Fibroblast of the aortic adventitia (primary cell): ENCODE results near the gene SLIT3. TPM values are rescaled to one million over a fixed set of nuclear protein-coding genes. Genes with fewer than 3 reads are reported as not detected.

Source experiments
- DNase-seq: peaks from one replicate; pipeline ENCODE4 v3.0.0-alpha.2; 2010; ENCODE audit warnings: low read depth
- H3K4me3 ChIP-seq: 2 replicates; pipeline ENCODE4 v1.5.1; 2011; ENCODE audit warnings: low read depth, mild to moderate bottlenecking, control low read depth, low read length, moderate library complexity
- total RNA-seq: library from RNA; depleted of rRNA; stranded (reverse); fragments of >200 nt; gene quantifications from 2 replicates; pipeline ENCODE4 v1.2.3, GENCODE V29; 2012; ENCODE audit warnings: low replicate concordance
- TF ChIP-seq, protein P1 (sequence below): IDR thresholded peaks from 2 replicates; pipeline ENCODE4 v1.5.1; 2011; ENCODE audit warnings: mild to moderate bottlenecking, low read length, control low read depth, inconsistent platforms; ENCODE audit not compliant: insufficient read depth

The SLIT3 gene
- total RNA-seq, 1 donor, result 65.3 TPM

DNA sequence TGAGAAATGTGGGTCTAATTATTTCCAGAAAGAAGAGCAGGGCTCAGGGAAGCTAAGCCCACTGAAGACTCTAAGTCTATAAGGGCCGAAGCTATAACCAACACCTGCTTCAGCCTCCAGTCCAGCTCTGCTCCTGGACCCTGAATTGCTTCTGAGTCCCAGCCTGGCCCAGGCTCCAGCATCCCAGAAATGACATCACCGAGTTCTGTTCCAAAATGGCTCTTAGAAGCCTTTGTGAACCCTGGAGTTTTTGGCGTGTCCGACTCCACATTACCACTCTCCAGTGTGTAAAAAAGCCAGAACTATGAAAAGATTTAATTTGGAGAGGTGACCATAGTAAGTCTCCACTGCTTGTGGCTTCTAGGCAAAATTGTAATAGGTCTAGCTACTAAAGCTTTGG lies 289.9 kb downstream of the SLIT3 start:
- TF ChIP-seq, protein P1, sequence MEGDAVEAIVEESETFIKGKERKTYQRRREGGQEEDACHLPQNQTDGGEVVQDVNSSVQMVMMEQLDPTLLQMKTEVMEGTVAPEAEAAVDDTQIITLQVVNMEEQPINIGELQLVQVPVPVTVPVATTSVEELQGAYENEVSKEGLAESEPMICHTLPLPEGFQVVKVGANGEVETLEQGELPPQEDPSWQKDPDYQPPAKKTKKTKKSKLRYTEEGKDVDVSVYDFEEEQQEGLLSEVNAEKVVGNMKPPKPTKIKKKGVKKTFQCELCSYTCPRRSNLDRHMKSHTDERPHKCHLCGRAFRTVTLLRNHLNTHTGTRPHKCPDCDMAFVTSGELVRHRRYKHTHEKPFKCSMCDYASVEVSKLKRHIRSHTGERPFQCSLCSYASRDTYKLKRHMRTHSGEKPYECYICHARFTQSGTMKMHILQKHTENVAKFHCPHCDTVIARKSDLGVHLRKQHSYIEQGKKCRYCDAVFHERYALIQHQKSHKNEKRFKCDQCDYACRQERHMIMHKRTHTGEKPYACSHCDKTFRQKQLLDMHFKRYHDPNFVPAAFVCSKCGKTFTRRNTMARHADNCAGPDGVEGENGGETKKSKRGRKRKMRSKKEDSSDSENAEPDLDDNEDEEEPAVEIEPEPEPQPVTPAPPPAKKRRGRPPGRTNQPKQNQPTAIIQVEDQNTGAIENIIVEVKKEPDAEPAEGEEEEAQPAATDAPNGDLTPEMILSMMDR, result no peak

DNA sequence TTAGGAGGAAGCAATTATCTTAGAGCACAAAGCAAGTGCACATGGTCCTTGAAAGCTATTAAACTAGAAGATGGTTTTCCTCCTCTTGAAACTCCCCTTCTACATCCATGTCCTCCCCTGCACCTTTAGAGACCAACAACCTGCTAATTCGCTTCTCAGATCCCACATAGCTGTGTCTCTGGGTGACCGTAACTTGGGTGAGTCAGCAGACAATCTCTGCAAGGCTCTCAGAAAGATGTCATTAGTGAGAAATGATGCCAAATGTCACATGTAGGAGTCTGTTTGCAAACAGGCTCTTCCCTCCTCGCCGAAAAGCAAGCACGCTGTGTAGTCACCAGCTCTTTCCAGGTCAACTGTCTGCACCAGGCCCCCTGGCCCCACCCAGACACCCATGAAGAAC lies 291.8 kb downstream of the SLIT3 start:
- TF ChIP-seq, protein P1, result no peak
- DNase-seq, result peak; percentile 25
- H3K4me3 ChIP-seq, result no peak overlapping the region

More for the DNA sequence above, 289.9 kb downstream of the SLIT3 start:
- DNase-seq, result no peak
- H3K4me3 ChIP-seq, result no peak overlapping the region

DNA sequence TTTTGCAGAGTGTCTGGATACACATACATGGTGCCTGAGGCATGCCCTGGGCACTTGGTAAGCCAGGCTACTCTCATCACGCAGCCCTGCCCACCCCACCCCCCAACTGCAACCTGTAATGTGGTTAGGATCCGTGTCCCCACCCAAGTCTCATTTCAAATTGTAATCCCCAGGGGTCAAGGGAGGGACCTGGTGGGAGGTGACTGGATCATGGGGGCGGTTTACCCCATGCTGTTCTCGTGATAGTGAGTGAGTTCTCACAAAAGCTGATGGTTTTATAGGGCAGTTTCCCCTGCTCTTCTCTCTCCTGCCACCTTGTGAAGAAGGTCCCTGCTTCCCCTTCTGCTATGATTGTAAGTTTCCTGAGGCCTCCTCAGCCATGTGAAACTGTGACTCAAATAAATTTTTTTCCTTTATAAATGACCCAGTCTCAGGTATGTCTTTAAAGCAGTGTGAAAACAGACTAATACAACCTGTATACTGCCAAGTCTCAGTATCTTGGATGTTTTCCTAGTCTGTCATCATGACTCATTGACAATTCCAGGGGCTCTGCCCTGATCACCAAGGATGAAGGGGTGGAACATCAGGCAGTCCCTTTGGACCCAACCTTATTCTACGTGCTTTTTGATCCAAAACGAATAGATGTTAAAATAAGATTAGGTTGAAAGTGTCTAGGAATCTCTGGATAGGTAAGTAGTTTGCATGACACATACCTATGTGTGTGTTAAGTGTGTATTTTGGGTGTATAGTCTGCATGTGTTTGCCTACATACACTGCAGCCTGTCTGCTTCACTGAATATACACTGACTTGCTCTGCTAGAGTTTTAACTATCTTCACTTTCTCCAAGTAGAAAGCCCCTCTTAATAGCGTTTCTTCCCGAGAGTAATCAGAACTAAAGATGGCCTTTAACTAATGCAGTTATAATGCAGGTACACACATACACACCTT lies 293.8 kb downstream of the SLIT3 start:
- DNase-seq, result peak; percentile 73
- TF ChIP-seq, protein P1, result no peak
- H3K4me3 ChIP-seq, result no peak overlapping the region

DNA sequence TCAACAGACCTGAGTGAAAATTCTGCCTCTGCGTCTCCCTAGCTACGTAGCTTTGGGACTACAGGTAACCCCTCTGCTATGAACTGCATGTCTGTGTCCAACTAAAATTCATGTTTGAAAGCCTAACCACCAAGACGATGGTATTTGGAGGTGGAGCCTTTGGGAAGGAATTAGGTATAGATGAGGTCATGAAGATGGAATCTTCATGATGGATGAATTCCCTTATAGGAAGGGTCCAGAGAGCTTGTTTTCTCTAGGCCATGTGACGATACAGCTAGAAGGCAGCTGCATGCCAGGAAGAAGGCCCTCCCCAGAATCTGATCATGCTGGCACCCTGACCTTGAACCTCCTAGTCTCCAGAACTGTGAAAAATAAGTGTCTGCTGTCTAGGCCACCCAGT lies 296.4 kb downstream of the SLIT3 start:
- H3K4me3 ChIP-seq, result no peak overlapping the region
- TF ChIP-seq, protein P1, result no peak
- DNase-seq, result peak; percentile 40

DNA sequence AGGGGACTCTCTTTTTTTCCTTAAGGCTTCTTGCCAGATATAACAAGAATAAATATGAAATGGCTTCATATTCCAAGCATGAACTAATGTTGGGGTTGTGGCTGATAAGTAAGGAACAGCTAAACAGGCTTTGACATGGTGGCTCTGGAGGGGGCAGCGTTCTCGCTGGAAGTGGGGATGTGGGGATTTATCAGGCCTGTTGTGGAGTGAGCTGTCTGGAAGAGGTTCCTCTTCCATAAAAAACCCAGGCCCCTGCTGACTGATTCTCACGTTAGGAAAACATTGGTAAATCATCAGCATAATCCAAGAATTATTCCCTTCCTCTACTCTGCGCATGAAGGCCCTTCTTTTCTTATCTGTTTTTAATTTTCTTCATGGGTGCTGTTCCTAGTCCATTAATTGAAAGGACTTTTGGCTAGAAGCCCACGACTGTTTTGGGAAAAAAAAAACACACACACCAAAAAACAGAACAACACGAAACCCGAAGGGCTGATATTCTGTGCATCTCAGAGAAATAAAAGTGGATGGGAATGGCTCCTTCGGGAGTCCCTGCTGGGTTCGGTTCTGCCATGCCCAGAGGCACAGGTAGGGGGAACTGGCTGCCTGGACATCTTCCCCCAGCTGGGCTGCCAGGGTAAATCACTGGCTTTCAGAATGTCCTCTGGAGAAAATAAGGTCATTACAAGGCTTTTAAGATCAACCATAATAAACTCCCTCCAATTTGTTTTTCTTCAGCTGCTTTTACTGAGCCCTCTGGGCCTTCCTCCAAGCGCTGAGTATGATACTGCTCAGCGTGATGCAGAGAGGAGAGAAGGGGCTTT lies 297.0 kb downstream of the SLIT3 start:
- TF ChIP-seq, protein P1, result peak; percentile 62
- H3K4me3 ChIP-seq, result no peak overlapping the region
- DNase-seq, result peak; percentile 28

DNA sequence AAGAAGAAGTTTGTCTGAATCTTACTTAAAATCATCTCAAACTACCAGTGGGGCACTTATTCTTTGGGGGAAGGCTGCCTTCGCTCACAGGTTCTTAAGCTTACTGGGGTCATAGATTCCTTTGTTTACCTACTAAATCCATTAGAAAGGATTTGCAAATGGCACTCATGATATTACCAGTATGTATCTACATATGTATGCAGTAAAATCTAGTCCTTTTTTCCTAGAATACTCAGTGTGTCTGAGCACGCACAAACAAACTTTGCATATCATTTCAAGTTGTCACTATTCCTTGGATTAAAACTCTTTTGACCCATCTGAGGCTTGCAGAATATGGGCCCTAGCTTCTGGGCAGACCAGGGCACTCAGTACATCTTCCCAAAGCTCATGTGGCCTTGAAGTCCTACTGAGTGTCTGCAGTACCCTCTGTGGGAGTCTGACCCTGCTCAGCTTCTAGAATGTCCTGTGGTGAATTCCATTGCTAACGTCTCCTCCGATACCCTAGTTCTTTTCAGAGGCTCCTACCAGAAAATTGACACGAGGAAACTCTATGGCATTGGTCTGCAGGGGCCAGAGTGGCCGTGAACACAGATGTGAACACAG lies 297.9 kb downstream of the SLIT3 start:
- H3K4me3 ChIP-seq, result no peak overlapping the region
- TF ChIP-seq, protein P1, result no peak
- DNase-seq, result no peak
